H1 (cell line): Measurements from ENCODE around the gene CNNM4. TPM values are rescaled to one million over a fixed set of nuclear protein-coding genes. Genes with fewer than 3 reads are reported as not detected.

Source experiments
- CTCF ChIA-PET: fragments of 300-600 bp; sonication (Branson Sonifier 250); formaldehyde crosslinking; loops from one replicate; lab custom pipeline; 2021; ENCODE audit not compliant: partially characterized antibody; lab: Charles Lee
- POLR2A ChIA-PET: fragments of 300-600 bp; sonication (Branson Sonifier 250); formaldehyde crosslinking; loops from one replicate; lab custom pipeline; 2021; ENCODE audit warnings: inconsistent platforms; ENCODE audit not compliant: partially characterized antibody; lab: Charles Lee
- DNase-seq, 2 experiments: peaks; one replicate each; pipeline versions ENCODE4 v3.0.0 to v3.0.0-alpha.2; 2010 to 2022; ENCODE audit warnings: low spot score in 2 of 2, low read depth in 1 of 2, mixed read lengths in 1 of 2
- FAIRE-seq: peaks from 2 replicates; lab custom pipeline; 2011; peaks lifted over from hg19 to GRCh38; lab: Jason Lieb, UNC
- H2AFZ ChIP-seq: 2 replicates; pipeline ENCODE4 v1.8.1; 2012; ENCODE audit warnings: low read length, inconsistent platforms
- H2AK5ac ChIP-seq: 2 replicates; pipeline ENCODE4 v1.6.1; 2013; ENCODE audit warnings: low read depth, low read length
- H2BK120ac ChIP-seq: replicated peaks from 2 replicates; pipeline ENCODE3; 2013; ENCODE audit warnings: low read depth, low read length, inconsistent platforms
- H2BK12ac ChIP-seq: 2 replicates; pipeline ENCODE4 v1.6.1; 2013; ENCODE audit warnings: low read depth, low read length
- H2BK15ac ChIP-seq: 2 replicates; pipeline ENCODE4 v1.6.1; 2013; ENCODE audit warnings: low read length
- H2BK20ac ChIP-seq: 2 replicates; pipeline ENCODE4 v1.6.1; 2013; ENCODE audit warnings: low read length
- H2BK5ac ChIP-seq: 2 replicates; pipeline ENCODE4 v1.6.1; 2013; ENCODE audit warnings: low read depth, low read length
- H3K14ac ChIP-seq: 2 replicates; pipeline ENCODE4 v1.6.1; 2013; ENCODE audit warnings: inconsistent platforms; ENCODE audit not compliant: insufficient read length
- H3K18ac ChIP-seq: 2 replicates; pipeline ENCODE4 v1.6.1; 2013; ENCODE audit warnings: low read length; ENCODE audit errors: extremely low read depth
- H3K23ac ChIP-seq: 2 replicates; pipeline ENCODE4 v1.6.1; 2013; ENCODE audit warnings: inconsistent platforms; ENCODE audit not compliant: insufficient read length
- H3K23me2 ChIP-seq: 2 replicates; pipeline ENCODE4 v1.6.1; 2013; ENCODE audit warnings: low read depth, low read length
- H3K27ac ChIP-seq: 2 replicates; pipeline ENCODE4 v1.6.1; 2011; ENCODE audit warnings: low read depth, low read length, inconsistent platforms
- H3K27me3 ChIP-seq, 4 experiments: replicated peaks in 1 of 4; 1 replicate in 1 of 4; 2 replicates in 3 of 4; pipeline versions ENCODE4 v1.6.1 to v1.8.1; 2011 to 2013; ENCODE audit warnings: low read length in 3 of 4, mild to moderate bottlenecking in 3 of 4, inconsistent platforms in 2 of 4, mixed read lengths in 2 of 4, moderate library complexity in 1 of 4; ENCODE audit not compliant: control insufficient read depth in 3 of 4, insufficient read depth in 3 of 4; ENCODE audit errors: extremely low read depth in 1 of 4
- H3K36me3 ChIP-seq, 4 experiments: 2 replicates each; pipeline versions ENCODE4 v1.6.1 to v1.8.1; 2011 to 2013; ENCODE audit warnings: mild to moderate bottlenecking in 4 of 4, low read length in 3 of 4, moderate library complexity in 2 of 4, control low read depth in 1 of 4, inconsistent platforms in 1 of 4; ENCODE audit not compliant: insufficient read depth in 4 of 4, control insufficient read depth in 2 of 4
- H3K4ac ChIP-seq: replicated peaks from 2 replicates; pipeline ENCODE3; 2013; ENCODE audit warnings: low read length, low read depth, mixed read lengths, inconsistent platforms; ENCODE audit not compliant: insufficient read length
- H3K4me1 ChIP-seq, 4 experiments: replicated peaks in 1 of 4; 1 replicate in 1 of 4; 2 replicates in 3 of 4; pipeline versions ENCODE4 v1.6.1 to v1.8.1; 2011 to 2013; ENCODE audit warnings: low read length in 3 of 4, inconsistent platforms in 2 of 4, mixed read lengths in 1 of 4; ENCODE audit not compliant: insufficient read depth in 4 of 4, control insufficient read depth in 3 of 4
- H3K4me2 ChIP-seq, 2 experiments: 2 replicates each; pipeline versions ENCODE4 v1.6.1 to v1.8.1; 2011 to 2013; ENCODE audit warnings: low read depth in 2 of 2, low read length in 2 of 2, control low read depth in 1 of 2, inconsistent platforms in 1 of 2, mild to moderate bottlenecking in 1 of 2; ENCODE audit not compliant: insufficient read depth in 1 of 2
- H3K4me3 ChIP-seq, 4 experiments: fragments of 200-600, 300-600 bp in 1 of 4; sonication (generic), shearing (Covaris generic), sonication (Bioruptor Twin) in 1 of 4; 2 replicates each; pipeline versions ENCODE4 v1.5.1 to v1.8.1; 2011 to 2016; ENCODE audit warnings: low read length in 4 of 4, low read depth in 3 of 4, control low read depth in 2 of 4, inconsistent platforms in 2 of 4, mild to moderate bottlenecking in 2 of 4, mixed read lengths in 1 of 4, moderate library complexity in 1 of 4; ENCODE audit not compliant: insufficient read depth in 2 of 4; ENCODE audit errors: extremely low read depth in 1 of 4
- H3K56ac ChIP-seq: replicated peaks from 2 replicates; pipeline ENCODE3; 2013; ENCODE audit warnings: low read depth, mild to moderate bottlenecking, mixed read lengths, low read length, inconsistent platforms; ENCODE audit not compliant: insufficient read length
- H3K79me1 ChIP-seq: 2 replicates; pipeline ENCODE4 v1.6.1; 2013; ENCODE audit warnings: low read depth, low read length, control low read depth
- H3K79me2 ChIP-seq, 2 experiments: 2 replicates each; pipeline versions ENCODE4 v1.6.1 to v1.8.1; 2012 to 2013; ENCODE audit warnings: low read length in 2 of 2, mild to moderate bottlenecking in 2 of 2, inconsistent platforms in 1 of 2; ENCODE audit not compliant: insufficient read depth in 2 of 2, control insufficient read depth in 1 of 2
- H3K9ac ChIP-seq, 4 experiments: replicated peaks in 1 of 4; 1 replicate in 1 of 4; 2 replicates in 3 of 4; pipeline versions ENCODE4 v1.6.1 to v1.8.1; 2011 to 2013; ENCODE audit warnings: low read depth in 3 of 4, low read length in 3 of 4, control low read depth in 2 of 4, mild to moderate bottlenecking in 2 of 4, moderate library complexity in 2 of 4, inconsistent platforms in 1 of 4; ENCODE audit errors: extremely low read depth in 1 of 4
- H3K9me3 ChIP-seq, 2 experiments: 2 replicates each; pipeline versions ENCODE4 v1.6.1 to v1.8.1; 2012 to 2013; ENCODE audit warnings: mild to moderate bottlenecking in 2 of 2, moderate library complexity in 2 of 2, control low read depth in 1 of 2, inconsistent platforms in 1 of 2, low read depth in 1 of 2, low read length in 1 of 2, mixed read lengths in 1 of 2; ENCODE audit not compliant: insufficient read depth in 2 of 2
- H4K20me1 ChIP-seq, 2 experiments: replicated peaks in 1 of 2; 2 replicates each; pipeline versions ENCODE3 to v1.8.1; 2011 to 2013; ENCODE audit warnings: inconsistent platforms in 2 of 2, low read length in 2 of 2, mild to moderate bottlenecking in 1 of 2; ENCODE audit not compliant: insufficient read depth in 2 of 2, control insufficient read depth in 1 of 2
- H4K5ac ChIP-seq: 2 replicates; pipeline ENCODE4 v1.6.1; 2013; ENCODE audit warnings: low read length, low read depth, mixed read lengths, inconsistent platforms; ENCODE audit not compliant: insufficient read length
- H4K8ac ChIP-seq: 2 replicates; pipeline ENCODE4 v1.8.0; 2013; ENCODE audit warnings: mild to moderate bottlenecking, moderate library complexity, low read length, inconsistent platforms; ENCODE audit not compliant: insufficient read depth; ENCODE audit errors: extremely low read depth
- H4K91ac ChIP-seq: replicated peaks from 2 replicates; pipeline ENCODE3; 2013; ENCODE audit warnings: low read length, mixed read lengths, inconsistent platforms; ENCODE audit not compliant: insufficient read length
- SP2 ChIP-seq: IDR thresholded peaks from 2 replicates; pipeline ENCODE4 v1.6.1; 2012; ENCODE audit warnings: mild to moderate bottlenecking, low read length, inconsistent platforms
- WGBS, 2 experiments: shearing (Covaris generic) in 1 of 2; methylation state at CpG; one replicate each; pipeline versions ENCODE4 v1.1.6 to v1.1.7; 2013 to 2015; ENCODE audit warnings: low lambda C conversion rate in 2 of 2, mixed read lengths in 2 of 2, inconsistent platforms in 1 of 2, low coverage in 1 of 2, missing lambda C conversion rate in 1 of 2; ENCODE audit not compliant: insufficient replicate concordance in 2 of 2, insufficient coverage in 1 of 2, insufficient read length in 1 of 2; ENCODE audit errors: extremely low coverage in 1 of 2, missing lambda C conversion rate in 1 of 2; 5-methylcytosine and 5-hydroxymethylcytosine counted together
- polyA plus RNA-seq, 7 experiments: library from polyadenylated mRNA; depleted of rRNA in 3 of 7; stranded (reverse) in 5 of 7; unstranded in 2 of 7; fragments of >200 nt in 5 of 7; fragments of 200-250 nt in 2 of 7; gene quantifications; 1 replicate in 5 of 7; 2 replicates in 1 of 7; 4 replicates in 1 of 7; pipeline versions ENCODE4 v1.2.1 to v1.2.3, GENCODE V29; 2011 to 2013; ENCODE audit warnings: missing spikeins in 2 of 7, mixed read lengths in 2 of 7
- total RNA-seq: library from RNA; stranded (reverse); fragmentation: NEBNext Ultra II Directional; extraction: Animal tissue kit (Norgen Biotek cat#: 25700); gene quantifications from 2 replicates; pipeline ENCODE4 v1.2.1, GENCODE V29; 2021

The CNNM4 gene
- total and polyA plus RNA-seq, 2 of the 8 experiments (the other 6 are each of a cell fraction or from before 2014, with no cell fraction given), result 10.3 to 11.0 TPM

GRCh38 chr2:96810783-96811192 lies 50.1 kb downstream of the CNNM4 start:
- DNase-seq (no peak), FAIRE-seq (no peak)
- no peak overlapping the region for H2BK12ac ChIP-seq
- no peak overlapping the region for H3K14ac ChIP-seq
- H2AFZ ChIP-seq, result no peak overlapping the region
- H3K36me3 ChIP-seq, result no peaks in the 10 kb centered on the region
- H3K4me3 ChIP-seq, result no peak overlapping the region
- H3K27me3 ChIP-seq, result no peaks in the 10 kb centered on the region
- no peak overlapping the region for H4K91ac ChIP-seq
- ChIA-PET CTCF (interaction anchor here (1.2 to 3.1 kb wide), 4 partner anchors 9 to 72 kb away, joined by 3 to 18 read pairs (median 6); no protein-coding TSS in a partner anchor), POLR2A (interaction anchor here (0.6 kb wide), 1 partner anchor 246 kb away, joined by 3 read pairs; no protein-coding TSS in a partner anchor)
- H3K23ac ChIP-seq, result no peak overlapping the region
- no peak overlapping the region for H3K56ac ChIP-seq
- H3K27ac ChIP-seq, result no peak overlapping the region
- peaks cover 6% of the 10 kb centered on the region for H3K23me2 ChIP-seq
- no peak overlapping the region for H3K18ac ChIP-seq
- H3K9me3 ChIP-seq, result no peaks in the 10 kb centered on the region
- no peaks in the 10 kb centered on the region for H3K79me2 ChIP-seq
- no peak overlapping the region for H4K8ac ChIP-seq
- no peak overlapping the region for H3K4me2 ChIP-seq
- no peaks in the 10 kb centered on the region for H3K4me1 ChIP-seq
- no peak overlapping the region for H2BK20ac ChIP-seq
- no peaks in the 10 kb centered on the region for H4K20me1 ChIP-seq
- H2BK5ac ChIP-seq, result no peak overlapping the region
- 87% methylated on average over 5 of the region's 5 CpGs; no CpG with 5 or more reads in 1 of the 2 experiments for WGBS, 2 experiments
- H3K9ac ChIP-seq, result no peak overlapping the region
- H2AK5ac ChIP-seq, result no peak overlapping the region
- no peaks in the 10 kb centered on the region for H3K79me1 ChIP-seq
- no peak for TF ChIP-seq SP2
- no peak overlapping the region for H2BK120ac ChIP-seq
- no peak overlapping the region for H2BK15ac ChIP-seq
- no peak overlapping the region for H3K4ac ChIP-seq
- no peak overlapping the region for H4K5ac ChIP-seq
